ENCODE data around the gene HTT. TPM values are rescaled to one million over a fixed set of nuclear protein-coding genes. Genes with fewer than 3 reads are reported as not detected.

Gene HTT
- total RNA-seq, 1 donor from 2014 or later = 43.8 TPM

DNA sequence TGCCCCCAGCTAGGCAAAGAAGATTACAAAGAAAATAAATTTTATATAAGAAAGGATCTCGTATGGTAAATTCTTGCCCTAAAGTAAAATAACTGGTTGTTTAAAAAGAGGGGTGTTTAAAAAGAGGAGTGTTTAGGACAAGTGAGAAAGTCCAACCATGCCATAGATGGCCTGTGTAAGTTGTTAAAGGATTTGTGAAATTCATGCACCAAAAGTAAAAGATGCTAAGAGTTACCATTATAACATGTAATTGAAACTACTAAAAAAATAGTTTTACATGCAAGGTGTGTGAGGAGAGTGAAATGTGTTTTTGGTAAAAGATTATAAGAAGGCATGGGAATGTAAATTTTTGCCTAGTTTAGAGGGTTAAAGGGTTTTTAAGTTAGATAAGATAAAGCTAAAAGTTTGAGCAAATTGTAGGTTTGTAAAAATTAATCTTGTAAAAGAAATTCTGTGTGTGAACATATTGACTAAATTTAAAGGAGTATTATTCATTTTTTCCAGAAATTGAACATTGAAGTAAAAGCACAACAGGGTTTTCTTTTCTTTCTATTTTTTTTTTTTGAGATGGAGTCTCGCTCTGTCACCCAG lies 20.2 kb upstream of the HTT start:
- H3K4me3 ChIP-seq (ENCODE audit: low read depth, low read length) = no peak overlapping the region

DNA sequence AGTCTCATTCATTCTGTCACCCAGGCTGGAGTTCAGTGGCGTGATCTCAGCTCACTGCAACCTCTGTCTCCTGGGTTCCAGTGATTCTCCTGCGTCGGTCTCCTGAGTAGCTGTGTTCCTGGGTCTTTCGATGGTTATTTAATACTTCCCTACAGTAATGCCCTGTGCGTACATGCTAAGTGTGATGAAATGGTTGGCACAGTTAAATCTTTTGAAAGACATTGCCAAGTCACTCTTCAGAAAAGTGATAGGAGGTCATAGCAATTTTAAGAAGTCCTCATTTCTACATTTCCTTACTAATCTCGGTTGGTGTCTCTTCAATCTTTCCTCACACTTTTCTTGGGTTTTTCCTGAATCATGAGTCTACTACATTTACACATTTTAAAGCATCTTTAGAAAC lies 14.5 kb upstream of the HTT start:
- H3K27me3 ChIP-seq (ENCODE audit: control insufficient read depth, insufficient read depth, low read length) = no peaks in the 10 kb centered on the region
- H3K4me3 ChIP-seq (ENCODE audit: low read depth, low read length) = no peak overlapping the region
- no peak for DNase-seq (ENCODE audit: low read depth)
- no peak for TF ChIP-seq CTCF (IDR thresholded peaks at IDR 0.05; ENCODE audit: insufficient read depth, low read length, poor library complexity, severe bottlenecking)
- no peaks in the 10 kb centered on the region for H3K36me3 ChIP-seq (ENCODE audit: control insufficient read depth, insufficient read depth, low read length)

More for the DNA sequence above, 20.2 kb upstream of the HTT start:
- no peaks in the 10 kb centered on the region for H3K27me3 ChIP-seq (ENCODE audit: control insufficient read depth, insufficient read depth, low read length)
- DNase-seq (ENCODE audit: low read depth) = no peak
- no peaks in the 10 kb centered on the region for H3K36me3 ChIP-seq (ENCODE audit: control insufficient read depth, insufficient read depth, low read length)
- no peak for TF ChIP-seq CTCF (IDR thresholded peaks at IDR 0.05; ENCODE audit: insufficient read depth, low read length, poor library complexity, severe bottlenecking)

- no peak for DNase-seq (ENCODE audit: low read depth)
- TF ChIP-seq CTCF (IDR thresholded peaks at IDR 0.05; ENCODE audit: insufficient read depth, low read length, poor library complexity, severe bottlenecking) = no peak
- no peaks in the 10 kb centered on the region for H3K27me3 ChIP-seq (ENCODE audit: control insufficient read depth, insufficient read depth, low read length)
- H3K36me3 ChIP-seq (ENCODE audit: control insufficient read depth, insufficient read depth, low read length) = no peaks in the 10 kb centered on the region
- no peak overlapping the region for H3K4me3 ChIP-seq (ENCODE audit: low read depth, low read length)
Observed at GRCh38 chr4:3060946-3061345, 13.5 kb upstream of the HTT start.

DNA sequence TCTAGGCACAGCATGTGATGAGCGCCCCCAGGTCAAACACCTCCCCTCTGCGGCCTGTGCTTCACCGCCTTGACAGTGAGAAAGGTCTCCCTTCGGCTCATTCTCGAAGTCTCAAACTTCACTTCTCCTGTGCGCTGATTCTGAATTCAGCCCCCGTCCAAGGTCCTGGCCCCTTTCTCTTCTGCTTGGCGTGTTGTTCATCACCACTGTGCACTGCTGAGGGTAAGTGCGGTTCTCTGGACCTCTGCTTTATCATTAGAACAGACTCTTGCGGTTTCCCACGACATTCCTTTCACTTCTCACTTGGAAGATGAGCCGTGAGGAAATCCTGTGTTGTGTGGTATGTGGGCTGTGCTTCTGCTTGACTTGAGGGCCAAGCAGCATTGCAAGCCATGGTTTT lies 12.0 kb upstream of the HTT start:
- DNase-seq (ENCODE audit: low read depth) = no peak
- no peaks in the 10 kb centered on the region for H3K27me3 ChIP-seq (ENCODE audit: control insufficient read depth, insufficient read depth, low read length)

GRCh38 chr4:3065551-3065950 lies 8.9 kb upstream of the HTT start:
- H3K4me3 ChIP-seq (ENCODE audit: low read depth, low read length) = no peak overlapping the region
- no peaks in the 10 kb centered on the region for H3K27me3 ChIP-seq (ENCODE audit: control insufficient read depth, insufficient read depth, low read length)
- no peak for DNase-seq (ENCODE audit: low read depth)
- no peaks in the 10 kb centered on the region for H3K36me3 ChIP-seq (ENCODE audit: control insufficient read depth, insufficient read depth, low read length)
- TF ChIP-seq CTCF (IDR thresholded peaks at IDR 0.05; ENCODE audit: insufficient read depth, low read length, poor library complexity, severe bottlenecking) = no peak

More for the DNA sequence above, 12.0 kb upstream of the HTT start:
- H3K4me3 ChIP-seq (ENCODE audit: low read depth, low read length) = no peak overlapping the region
- TF ChIP-seq CTCF (IDR thresholded peaks at IDR 0.05; ENCODE audit: insufficient read depth, low read length, poor library complexity, severe bottlenecking) = no peak
- no peaks in the 10 kb centered on the region for H3K36me3 ChIP-seq (ENCODE audit: control insufficient read depth, insufficient read depth, low read length)

GRCh38 chr4:3066836-3067400 lies 7.6 kb upstream of the HTT start:
- Histone ChIP-seq H3K27me3 (ENCODE audit: control insufficient read depth, insufficient read depth, low read length) (no peaks in the 10 kb centered on the region), H3K36me3 (ENCODE audit: control insufficient read depth, insufficient read depth, low read length) (no peaks in the 10 kb centered on the region), H3K4me3 (ENCODE audit: low read depth, low read length) (no peak overlapping the region)
- DNase-seq (ENCODE audit: low read depth) = no peak
- TF ChIP-seq CTCF (IDR thresholded peaks at IDR 0.05; ENCODE audit: insufficient read depth, low read length, poor library complexity, severe bottlenecking) = no peak

Data from kidney epithelial cell (primary cell).